Endothelial cell of umbilical vein (primary cell): Measurements from ENCODE around the gene PDE4C. TPM values are rescaled to one million over a fixed set of nuclear protein-coding genes. Genes with fewer than 3 reads are reported as not detected.

Source experiments
- BruUV-seq: library from RNA; stranded (reverse); fragments of 400-500 nt; replicated peaks from 2 replicates; lab custom pipeline; 2021; lab: Mats Ljungman, UMichigan
- CTCF ChIA-PET: fragments of 300-600, 350-600 bp; sonication (Branson Sonifier 250); formaldehyde crosslinking; loops from one replicate; lab custom pipeline; 2021; ENCODE audit warnings: antibody characterized with exemption, inconsistent platforms; lab: Charles Lee
- POLR2A ChIA-PET: fragments of 300-600, 350-600 bp; sonication (Branson Sonifier 250); formaldehyde crosslinking; loops from one replicate; lab custom pipeline; 2021; ENCODE audit warnings: antibody characterized with exemption, inconsistent platforms; lab: Charles Lee
- DNase-seq: peaks from one replicate; pipeline ENCODE4 v3.0.0-alpha.2; 2011; ENCODE audit warnings: low read depth, low spot score
- FAIRE-seq: peaks from 2 replicates; lab custom pipeline; 2011; peaks lifted over from hg19 to GRCh38; lab: Jason Lieb, UNC
- H2AFZ ChIP-seq: 2 replicates; pipeline ENCODE4 v1.6.0; 2012; ENCODE audit warnings: low read depth, low read length, control low read depth, inconsistent platforms
- H3K27ac ChIP-seq: 2 replicates; pipeline ENCODE4 v1.5.1; 2011; ENCODE audit warnings: low read depth, mild to moderate bottlenecking, control low read depth, low read length, moderate library complexity; ENCODE audit not compliant: insufficient read depth
- H3K27me3 ChIP-seq, 2 experiments: 2 replicates each; pipeline versions ENCODE4 v1.6.0 to v1.6.1; 2011; ENCODE audit warnings: low read length in 2 of 2, mixed read lengths in 1 of 2; ENCODE audit not compliant: control insufficient read depth in 2 of 2, insufficient read depth in 2 of 2
- H3K36me3 ChIP-seq, 2 experiments: 2 replicates in 1 of 2; 3 replicates in 1 of 2; pipeline ENCODE4 v1.5.1; 2011; ENCODE audit warnings: low read length in 2 of 2, mild to moderate bottlenecking in 1 of 2, moderate library complexity in 1 of 2; ENCODE audit not compliant: control insufficient read depth in 2 of 2, insufficient read depth in 2 of 2; ENCODE audit errors: extremely low read depth in 1 of 2
- H3K4me1 ChIP-seq: 3 replicates; pipeline ENCODE4 v1.5.1; 2011; ENCODE audit warnings: mild to moderate bottlenecking, low read length; ENCODE audit not compliant: control insufficient read depth, insufficient read depth; ENCODE audit errors: extremely low read depth
- H3K4me2 ChIP-seq: 2 replicates; pipeline ENCODE4 v1.6.1; 2011; ENCODE audit warnings: low read length, control low read depth, mixed read lengths; ENCODE audit not compliant: insufficient read depth
- H3K4me3 ChIP-seq, 3 experiments: fragments of 200-600 bp in 1 of 3; sonication (generic), shearing (Covaris generic) in 1 of 3; replicated peaks in 1 of 3; 2 replicates each; pipeline ENCODE4 v1.5.1; 2011 to 2016; ENCODE audit warnings: control low read depth in 3 of 3, low read length in 3 of 3, mild to moderate bottlenecking in 2 of 3, inconsistent platforms in 1 of 3, low read depth in 1 of 3, moderate library complexity in 1 of 3; ENCODE audit not compliant: insufficient read depth in 1 of 3
- H3K79me2 ChIP-seq: 2 replicates; pipeline ENCODE4 v1.6.0; 2012; ENCODE audit warnings: low read length, inconsistent platforms; ENCODE audit not compliant: control insufficient read depth, insufficient read depth
- H3K9ac ChIP-seq: replicated peaks from 2 replicates; pipeline ENCODE3; 2011; ENCODE audit warnings: low read length, control low read depth; ENCODE audit not compliant: insufficient read depth; ENCODE audit errors: extremely low read depth
- H3K9me1 ChIP-seq: replicated peaks from 3 replicates; pipeline ENCODE4 v1.6.0; 2011; ENCODE audit warnings: mild to moderate bottlenecking, low read length; ENCODE audit not compliant: control insufficient read depth, insufficient read depth; ENCODE audit errors: extremely low read depth
- H3K9me3 ChIP-seq: replicated peaks from 2 replicates; pipeline ENCODE4 v1.5.1; 2012; ENCODE audit warnings: low read length, inconsistent platforms; ENCODE audit not compliant: control insufficient read depth, insufficient read depth
- H4K20me1 ChIP-seq: replicated peaks from 2 replicates; pipeline ENCODE3; 2011; ENCODE audit warnings: mild to moderate bottlenecking, low read length; ENCODE audit not compliant: control insufficient read depth, insufficient read depth; ENCODE audit errors: extremely low read depth
- CTCF ChIP-seq, 2 donors: IDR thresholded peaks; 1 replicate in 1 of 2; 2 replicates in 1 of 2; pipeline ENCODE4 v1.5.1; 2011; ENCODE audit warnings: low read length in 2 of 2, mild to moderate bottlenecking in 2 of 2, moderate library complexity in 2 of 2, control low read depth in 1 of 2, inconsistent platforms in 1 of 2, low read depth in 1 of 2; ENCODE audit not compliant: insufficient read depth in 1 of 2; ENCODE audit errors: extremely low read depth in 1 of 2
- EZH2 ChIP-seq: IDR thresholded peaks from 2 replicates; pipeline ENCODE4 v1.6.1; 2012; ENCODE audit warnings: borderline replicate concordance, low read depth, mild to moderate bottlenecking, moderate library complexity, low read length, inconsistent platforms; ENCODE audit not compliant: severe bottlenecking
- FOS ChIP-seq: IDR thresholded peaks from 2 replicates; pipeline ENCODE4 v1.6.1; 2011; ENCODE audit warnings: mild to moderate bottlenecking, low read length, moderate library complexity, borderline replicate concordance; ENCODE audit not compliant: insufficient read depth
- GATA2 ChIP-seq: IDR thresholded peaks from 2 replicates; pipeline ENCODE4 v1.7.0; 2011; ENCODE audit warnings: low read depth, mild to moderate bottlenecking, moderate library complexity, mixed read lengths, low read length; ENCODE audit not compliant: insufficient read length, insufficient read depth
- JUN ChIP-seq: IDR thresholded peaks from 2 replicates; pipeline ENCODE4 v1.6.1; 2011; ENCODE audit warnings: borderline replicate concordance, low read depth; ENCODE audit not compliant: insufficient read length, insufficient read depth
- MAX ChIP-seq: IDR thresholded peaks from 2 replicates; pipeline ENCODE4 v1.6.1; 2011; ENCODE audit not compliant: insufficient read depth, insufficient read length
- MYC ChIP-seq: IDR thresholded peaks from one replicate; pipeline ENCODE4 v1.6.1; 2011; ENCODE audit warnings: mild to moderate bottlenecking, low read depth, low read length
- POLR2A ChIP-seq: IDR thresholded peaks from 2 replicates; pipeline ENCODE4 v1.6.1; 2012; ENCODE audit warnings: low read depth, mild to moderate bottlenecking, control low read depth, low read length
- POLR2AphosphoS5 ChIP-seq: IDR thresholded peaks from 2 replicates; pipeline ENCODE4 v1.6.1; 2012; ENCODE audit warnings: low read depth, mild to moderate bottlenecking, control low read depth, low read length, moderate library complexity; ENCODE audit not compliant: insufficient read depth
- dilution Hi-C: fragments of 300-500 bp; cut with MboI; formaldehyde crosslinking; loops from one replicate; pipeline ENCODE4 v1.15.0; 2019; ENCODE audit warnings: low sequenced_read_pairs; ENCODE audit not compliant: extremely low pct_ligation_motif_present
- intact Hi-C: fragments of 100-400 bp; cut with micrococcal nuclease; formaldehyde crosslinking; loops from one replicate; pipeline ENCODE4 v1.10.0; 2022
- polyA plus RNA-seq, 4 experiments: library from polyadenylated mRNA; depleted of rRNA in 3 of 4; stranded (reverse) in 3 of 4; unstranded in 1 of 4; fragments of >200 nt; gene quantifications; 2 replicates each; pipeline versions ENCODE4 v1.2.1 to v1.2.3, GENCODE V29; 2011 to 2012; ENCODE audit warnings: missing spikeins in 1 of 4
- total RNA-seq: library from RNA; stranded (reverse); gene quantifications from 2 replicates; pipeline ENCODE4 v1.2.3, GENCODE V29; 2021

Gene PDE4C
- total and polyA plus RNA-seq, 2 donors (not counting 3 experiments of a cell fraction or from before 2014, with no cell fraction given), result 0.29 to 0.97 TPM

GRCh38 chr19:18257503-18258470 lies 31.5 kb upstream of the PDE4C start:
- intact Hi-C loops (no loop called here), dilution Hi-C loops (no loop called here)
- Histone ChIP-seq H3K4me2 (no peak overlapping the region), H3K9ac (no peak overlapping the region), H3K27ac (no peak overlapping the region), H3K36me3 (no peaks in the 10 kb centered on the region), H3K4me3 (no peak overlapping the region), H3K27me3 (peaks cover 0 to 8% of the 10 kb centered on the region in 2 experiments), H3K4me1 (no peaks in the 10 kb centered on the region), H2AFZ (no peak overlapping the region), H3K9me3 (no peaks in the 10 kb centered on the region), H3K79me2 (no peaks in the 10 kb centered on the region), H4K20me1 (no peaks in the 10 kb centered on the region), H3K9me1 (no peaks in the 10 kb centered on the region)
- no TSS peak for BruUV-seq
- DNase-seq (no peak), FAIRE-seq (no peak)
- TF ChIP-seq FOS, result no peak
- no peak for TF ChIP-seq CTCF (IDR thresholded peaks at IDR 0.05; ENCODE audit: extremely low read depth in 1 of 2, insufficient read depth in 1 of 2, low read depth in 1 of 2, low read length in 2 of 2)
- no peak for TF ChIP-seq JUN
- TF ChIP-seq EZH2, result no peak
- no peak for TF ChIP-seq GATA2
- TF ChIP-seq MYC, result no peak
- no peak for TF ChIP-seq MAX
- TF ChIP-seq POLR2A, result no peak
- no peak for TF ChIP-seq POLR2AphosphoS5
- POLR2A ChIA-PET, result no interaction called here
- CTCF ChIA-PET, result interaction anchor here (1.2 to 11.3 kb wide), 4 partner anchors 22 to 145 kb away, joined by 3 to 296 read pairs (median 6); no protein-coding TSS in a partner anchor
